Testis (tissue), 3 donors: ENCODE results near the gene DIAPH3. TPM values are rescaled to one million over a fixed set of nuclear protein-coding genes. Genes with fewer than 3 reads are reported as not detected.

ENCODE experiments used
- DNase-seq: peaks from one replicate; pipeline ENCODE4 v3.0.0-alpha.2; 2019
- H3K27ac ChIP-seq, 2 donors: fragments of 200-600 bp; sonication (generic); one replicate each; pipeline ENCODE4 v1.5.1; 2019
- H3K27me3 ChIP-seq: fragments of 200-600 bp; sonication (generic); one replicate; pipeline ENCODE4 v1.5.1; 2019
- H3K36me3 ChIP-seq: fragments of 200-600 bp; sonication (generic); one replicate; pipeline ENCODE4 v1.5.1; 2017; ENCODE audit warnings: low read depth; ENCODE audit errors: missing control alignments
- H3K4me1 ChIP-seq: fragments of 200-600 bp; sonication (generic); one replicate; pipeline ENCODE4 v1.5.1; 2019
- H3K4me3 ChIP-seq, 2 donors: fragments of 200-600 bp; sonication (generic); one replicate each; pipeline ENCODE4 v1.5.1; 2017 to 2019
- H3K9me3 ChIP-seq: fragments of 200-600 bp; sonication (generic); one replicate; pipeline ENCODE4 v1.5.1; 2017
- POLR2A ChIP-seq: fragments of 450-650 bp; IDR thresholded peaks from one replicate; pipeline ENCODE4 v1.6.1; 2017; ENCODE audit warnings: antibody characterized with exemption, mild to moderate bottlenecking, moderate library complexity
- WGBS, 2 donors: methylation state at CpG; one replicate each; pipeline ENCODE4 v1.1.5; 2018; 5-methylcytosine and 5-hydroxymethylcytosine counted together
- intact Hi-C: fragments of 100-400 bp; cut with DNase I; formaldehyde crosslinking; loops from one replicate; pipeline ENCODE4 v1.15.1; 2023; ENCODE audit warnings: low total_unique reads
- polyA plus RNA-seq: library from polyadenylated mRNA; stranded (reverse); fragments of 350-450 nt; fragmentation: Illumina TruSeq; extraction: RNeasy Lipid Tissue Mini Kit (QIAGEN cat#74804); gene quantifications from one replicate; pipeline ENCODE4 v1.2.3, GENCODE V29; 2014; ENCODE audit warnings: low read depth, low replicate concordance; ENCODE audit not compliant: insufficient read depth
- total RNA-seq, 2 donors: library from RNA; depleted of rRNA; stranded (reverse); fragments of >200 nt; gene quantifications; one replicate each; pipeline ENCODE4 v1.2.3, GENCODE V29; 2016
- TF ChIP-seq, protein P1 (sequence below), 3 experiments: fragments of 450-650 bp in 2 of 3; fragments of 200-600 bp in 1 of 3; sonication (generic) in 1 of 3; IDR thresholded peaks; one replicate each; pipeline ENCODE4 v1.5.1; 2016 to 2019; ENCODE audit warnings: antibody characterized with exemption in 3 of 3, mild to moderate bottlenecking in 2 of 3, moderate library complexity in 1 of 3

Gene DIAPH3
- total and polyA plus RNA-seq, 3 donors from 2014 or later, result 12.5 to 30.3 (median 18.7) TPM

DNA sequence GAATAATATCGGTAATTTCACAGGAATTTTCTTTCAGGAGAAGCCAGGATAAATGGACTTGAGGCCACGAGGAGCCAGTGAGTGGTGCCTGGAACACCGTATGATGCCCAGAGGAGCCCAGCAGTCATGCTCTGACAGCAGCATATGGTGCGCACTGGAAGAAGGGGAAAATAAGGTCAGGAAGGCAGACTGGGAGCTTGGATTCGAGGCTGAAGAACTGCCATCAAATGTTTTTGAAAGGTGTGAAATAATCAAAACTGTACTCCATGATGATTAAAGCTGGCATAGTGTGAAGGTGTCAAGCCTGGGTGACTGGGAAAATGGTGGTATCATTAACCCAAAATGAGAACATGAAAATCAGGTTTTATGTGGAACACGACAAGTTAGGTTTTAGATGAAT lies 374.2 kb downstream of the DIAPH3 start:
- DNase-seq, result no peak
- Histone ChIP-seq H3K4me3 (no peak overlapping the region), H3K9me3 (no peaks in the 10 kb centered on the region), H3K27ac (no peak overlapping the region), H3K4me1 (no peaks in the 10 kb centered on the region), H3K36me3 (no peaks in the 10 kb centered on the region), H3K27me3 (no peaks in the 10 kb centered on the region)
- 93 to 100% methylated on average over 6 of the region's 6 CpGs for WGBS, 2 donors
- TF ChIP-seq, protein P1, sequence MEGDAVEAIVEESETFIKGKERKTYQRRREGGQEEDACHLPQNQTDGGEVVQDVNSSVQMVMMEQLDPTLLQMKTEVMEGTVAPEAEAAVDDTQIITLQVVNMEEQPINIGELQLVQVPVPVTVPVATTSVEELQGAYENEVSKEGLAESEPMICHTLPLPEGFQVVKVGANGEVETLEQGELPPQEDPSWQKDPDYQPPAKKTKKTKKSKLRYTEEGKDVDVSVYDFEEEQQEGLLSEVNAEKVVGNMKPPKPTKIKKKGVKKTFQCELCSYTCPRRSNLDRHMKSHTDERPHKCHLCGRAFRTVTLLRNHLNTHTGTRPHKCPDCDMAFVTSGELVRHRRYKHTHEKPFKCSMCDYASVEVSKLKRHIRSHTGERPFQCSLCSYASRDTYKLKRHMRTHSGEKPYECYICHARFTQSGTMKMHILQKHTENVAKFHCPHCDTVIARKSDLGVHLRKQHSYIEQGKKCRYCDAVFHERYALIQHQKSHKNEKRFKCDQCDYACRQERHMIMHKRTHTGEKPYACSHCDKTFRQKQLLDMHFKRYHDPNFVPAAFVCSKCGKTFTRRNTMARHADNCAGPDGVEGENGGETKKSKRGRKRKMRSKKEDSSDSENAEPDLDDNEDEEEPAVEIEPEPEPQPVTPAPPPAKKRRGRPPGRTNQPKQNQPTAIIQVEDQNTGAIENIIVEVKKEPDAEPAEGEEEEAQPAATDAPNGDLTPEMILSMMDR (IDR thresholded peaks at IDR 0.05), result no peak
- TF ChIP-seq POLR2A, result no peak
- intact Hi-C loops, result no loop called here

- intact Hi-C loops, result no loop called here
- TF ChIP-seq, protein P1 (IDR thresholded peaks at IDR 0.05), result no peak
- TF ChIP-seq POLR2A, result no peak
- no peak for DNase-seq
Observed at GRCh38 chr13:59787679-59788078, 376.0 kb downstream of the DIAPH3 start.

GRCh38 chr13:59782696-59783095 lies 381.0 kb downstream of the DIAPH3 start:
- TF ChIP-seq, protein P1 (IDR thresholded peaks at IDR 0.05), result no peak
- no peak for TF ChIP-seq POLR2A
- no peaks in the 10 kb centered on the region for H3K9me3 ChIP-seq
- 45 to 49% methylated on average over 4 of the region's 4 CpGs for WGBS, 2 donors
- intact Hi-C loops, result no loop called here
- no peak overlapping the region for H3K4me3 ChIP-seq
- H3K27ac ChIP-seq, result no peak overlapping the region
- no peaks in the 10 kb centered on the region for H3K36me3 ChIP-seq
- no peaks in the 10 kb centered on the region for H3K4me1 ChIP-seq
- DNase-seq, result no peak
- no peaks in the 10 kb centered on the region for H3K27me3 ChIP-seq

More at GRCh38 chr13:59787679-59788078, 376.0 kb downstream of the DIAPH3 start:
- Histone ChIP-seq H3K27ac (no peak overlapping the region), H3K4me1 (no peaks in the 10 kb centered on the region), H3K4me3 (no peak overlapping the region), H3K9me3 (no peaks in the 10 kb centered on the region), H3K27me3 (no peaks in the 10 kb centered on the region), H3K36me3 (no peaks in the 10 kb centered on the region)

DNA sequence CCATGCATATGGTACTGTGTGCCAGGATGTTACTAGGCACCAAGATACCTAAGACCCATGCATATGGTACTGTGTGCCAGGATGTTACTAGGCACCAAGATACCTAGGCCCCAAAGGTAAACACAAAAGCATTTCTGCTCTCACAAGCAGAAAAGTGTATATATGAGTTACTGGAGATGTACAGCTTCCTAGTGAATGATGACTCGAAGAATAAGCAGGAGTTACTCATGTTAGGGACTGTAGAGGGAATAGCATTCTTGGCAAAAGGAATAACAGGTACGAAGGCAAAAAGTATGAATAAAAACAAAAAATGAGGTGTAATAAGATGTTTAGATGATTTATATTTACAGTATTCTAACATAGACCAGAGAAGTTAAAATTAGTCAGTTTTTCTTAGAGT lies 383.7 kb downstream of the DIAPH3 start:
- TF ChIP-seq, protein P1 (IDR thresholded peaks at IDR 0.05), result no peak
- no peak for TF ChIP-seq POLR2A
- no peaks in the 10 kb centered on the region for H3K27me3 ChIP-seq
- H3K9me3 ChIP-seq, result no peaks in the 10 kb centered on the region
- no peak for DNase-seq
- H3K27ac ChIP-seq, result no peak overlapping the region
- H3K36me3 ChIP-seq, result no peaks in the 10 kb centered on the region
- intact Hi-C loops, result no loop called here
- H3K4me1 ChIP-seq, result no peaks in the 10 kb centered on the region
- WGBS, 2 donors, result 97 to 98% methylated on average over 2 of the region's 2 CpGs
- H3K4me3 ChIP-seq, result no peak overlapping the region

- 85 to 88% methylated on average over 5 of the region's 5 CpGs for WGBS, 2 donors
- Histone ChIP-seq H3K36me3 (no peaks in the 10 kb centered on the region), H3K4me3 (no peak overlapping the region), H3K27me3 (no peaks in the 10 kb centered on the region), H3K27ac (no peak overlapping the region), H3K9me3 (no peaks in the 10 kb centered on the region), H3K4me1 (no peaks in the 10 kb centered on the region)
- no peak for DNase-seq
- intact Hi-C loops, result no loop called here
- no peak for TF ChIP-seq POLR2A
- TF ChIP-seq, protein P1 (IDR thresholded peaks at IDR 0.05), result no peak
Observed at GRCh38 chr13:59776924-59777690, 386.6 kb downstream of the DIAPH3 start.
